K562 (cell line): ENCODE measurements around the gene TNNT3. TPM values are rescaled to one million over a fixed set of nuclear protein-coding genes. Genes with fewer than 3 reads are reported as not detected.

ENCODE experiments used
- ATAC-seq: fragments of 200-7000 bp; cut with Tn5 transposase; 3 replicates; pipeline ENCODE4 v1.9.1; 2020; ENCODE audit warnings: moderate library complexity
- BruUV-seq: library from RNA; stranded (reverse); fragments of 400-500 nt; replicated peaks from 2 replicates; lab custom pipeline; 2021; lab: Mats Ljungman, UMichigan
- CTCF ChIA-PET: fragments of 300-600 bp; formaldehyde crosslinking; extraction: SDS; loops from one replicate; lab custom pipeline; 2021; ENCODE audit warnings: low intra/inter-chr PET ratio; lab: Yijun Ruan, JAX
- POLR2A ChIA-PET: fragments of 300-600, 350-650 bp; sonication (Branson Sonifier 250); formaldehyde crosslinking; extraction: SDS; loops from one replicate; lab custom pipeline; 2021; ENCODE audit warnings: antibody characterized with exemption, inconsistent platforms; lab: Yijun Ruan, JAX
- DNase-seq, 4 experiments: peaks; one replicate each; pipeline versions ENCODE4 v3.0.0 to v3.0.0-alpha.2; 2011 to 2018; ENCODE audit warnings: low spot score in 3 of 4, mixed read lengths in 3 of 4; ENCODE audit errors: extremely low read depth in 1 of 4
- FAIRE-seq: peaks from 2 replicates; lab custom pipeline; 2011; peaks lifted over from hg19 to GRCh38; lab: Jason Lieb, UNC
- H2AFZ ChIP-seq: 2 replicates; pipeline ENCODE4 v1.6.0; 2011; ENCODE audit warnings: low read depth, low read length, control low read depth, inconsistent platforms
- H3K27ac ChIP-seq: fragments of 200-600 bp; 3 replicates; pipeline ENCODE4 v1.8.0; 2011; ENCODE audit warnings: low read depth, mild to moderate bottlenecking, control low read depth, inconsistent platforms, low read length, moderate library complexity, mixed read lengths; ENCODE audit errors: extremely low read depth
- H3K27me3 ChIP-seq, 2 experiments: fragments of 300-600 bp in 1 of 2; 2 replicates in 1 of 2; 3 replicates in 1 of 2; pipeline versions ENCODE4 v1.6.0 to v1.8.0; 2011; ENCODE audit warnings: inconsistent platforms in 2 of 2, low read length in 2 of 2, mild to moderate bottlenecking in 1 of 2, mixed read lengths in 1 of 2, moderate library complexity in 1 of 2; ENCODE audit not compliant: control insufficient read depth in 2 of 2, insufficient read depth in 2 of 2
- H3K36me3 ChIP-seq: fragments of 300-600 bp; 3 replicates; pipeline ENCODE4 v1.8.0; 2011; ENCODE audit warnings: mild to moderate bottlenecking, low read length, inconsistent platforms; ENCODE audit not compliant: control insufficient read depth, insufficient read depth
- H3K4me1 ChIP-seq, 2 experiments: fragments of 200-600 bp in 1 of 2; replicated peaks in 1 of 2; 2 replicates in 1 of 2; 3 replicates in 1 of 2; pipeline versions ENCODE4 v1.5.1 to v1.8.0; 2011; ENCODE audit warnings: inconsistent platforms in 2 of 2, low read length in 2 of 2, mild to moderate bottlenecking in 1 of 2, mixed read lengths in 1 of 2, moderate library complexity in 1 of 2; ENCODE audit not compliant: control insufficient read depth in 2 of 2, insufficient read depth in 2 of 2
- H3K4me2 ChIP-seq: 2 replicates; pipeline ENCODE4 v1.6.1; 2011; ENCODE audit warnings: low read length, control low read depth, inconsistent platforms, mixed read lengths; ENCODE audit not compliant: insufficient read depth
- H3K4me3 ChIP-seq: fragments of 200-600 bp; sonication (generic), shearing (Covaris generic); 2 replicates; pipeline ENCODE4 v1.5.1; 2016; ENCODE audit warnings: control low read depth, inconsistent platforms
- H3K79me2 ChIP-seq: fragments of 200-600 bp; 3 replicates; pipeline ENCODE4 v1.8.0; 2011; ENCODE audit warnings: low read length, inconsistent platforms; ENCODE audit not compliant: control insufficient read depth, insufficient read depth
- H3K9ac ChIP-seq, 2 experiments: 2 replicates each; pipeline versions ENCODE4 v1.6.0 to v1.6.1; 2011; ENCODE audit warnings: low read depth in 2 of 2, low read length in 2 of 2, control low read depth in 1 of 2, inconsistent platforms in 1 of 2, mild to moderate bottlenecking in 1 of 2, mixed read lengths in 1 of 2; ENCODE audit not compliant: insufficient read depth in 1 of 2
- H3K9me1 ChIP-seq: one replicate; pipeline ENCODE4 v1.6.0; 2011; ENCODE audit warnings: inconsistent platforms, mild to moderate bottlenecking, low read length, moderate library complexity; ENCODE audit not compliant: control insufficient read depth, insufficient read depth
- H3K9me3 ChIP-seq: replicated peaks from 2 replicates; pipeline ENCODE4 v1.5.1; 2011; ENCODE audit warnings: low read depth, low read length, inconsistent platforms; ENCODE audit not compliant: control insufficient read depth, insufficient read depth
- H4K20me1 ChIP-seq: replicated peaks from 2 replicates; pipeline ENCODE4 v1.6.1; 2011; ENCODE audit warnings: low read length, inconsistent platforms, mixed read lengths; ENCODE audit not compliant: control insufficient read depth, insufficient read depth
- ETV6 ChIP-seq, 3 experiments: fragments of 150-350 bp in 1 of 3; sonication (generic) in 1 of 3; formaldehyde crosslinking in 1 of 3; IDR thresholded peaks; 2 replicates each; pipeline versions ENCODE4 v1.6.1 to v1.8.0; 2014 to 2022; ENCODE audit warnings: borderline replicate concordance in 2 of 3, low read depth in 2 of 3, antibody characterized with exemption in 1 of 3, low read length in 1 of 3, mild to moderate bottlenecking in 1 of 3, missing genetic modification reagents in 1 of 3
- MAX ChIP-seq: sonication (generic); formaldehyde crosslinking; IDR thresholded peaks from 2 replicates; pipeline ENCODE4 v1.9.0; 2022; ENCODE audit warnings: mild to moderate bottlenecking, missing genetic modification reagents
- TOE1 ChIP-seq, 2 experiments: fragments of 450-650 bp in 1 of 2; sonication (generic) in 1 of 2; formaldehyde crosslinking in 1 of 2; IDR thresholded peaks; 2 replicates each; pipeline versions ENCODE4 v1.7.1 to v1.8.0; 2016 to 2022; ENCODE audit warnings: borderline replicate concordance in 2 of 2, mild to moderate bottlenecking in 2 of 2, antibody characterized with exemption in 1 of 2, inconsistent platforms in 1 of 2, low read depth in 1 of 2, missing genetic modification reagents in 1 of 2, moderate library complexity in 1 of 2
- WGBS: fragments of 100-300 bp; shearing (Covaris generic); methylation state at CpG from one replicate; pipeline ENCODE4 v1.1.6; 2016; ENCODE audit warnings: low coverage, mixed read lengths; ENCODE audit not compliant: insufficient coverage; ENCODE audit errors: missing lambda C conversion rate; 5-methylcytosine and 5-hydroxymethylcytosine counted together
- in situ Hi-C: fragments of 300-500 bp; cut with MboI; formaldehyde crosslinking; loops from 4 replicates; pipeline ENCODE4 v1.15.0; 2018; ENCODE audit warnings: inconsistent platforms, mixed read lengths
- intact Hi-C: fragments of 100-400 bp; cut with micrococcal nuclease; formaldehyde crosslinking; loops from 2 replicates; pipeline ENCODE4 v1.14.2; 2022
- polyA plus RNA-seq, 8 experiments: library from polyadenylated mRNA; depleted of rRNA in 4 of 8; stranded (reverse) in 5 of 8; unstranded in 3 of 8; fragments of >200 nt; fragmentation: Nextera tagmentation in 2 of 8; fragmentation: Illumina TruSeq in 1 of 8; extraction: Ambion mirVana in 2 of 8; extraction: Trizol in 1 of 8; gene quantifications; 2 replicates each; pipeline versions ENCODE4 v1.2.1 to v1.2.3, GENCODE V29; 2011 to 2014; ENCODE audit warnings: inconsistent platforms in 1 of 8, missing spikeins in 1 of 8
- total RNA-seq, 7 experiments: library from RNA; depleted of rRNA in 6 of 7; stranded (reverse); fragments of >200 nt in 6 of 7; fragmentation: Illumina TruSeq in 2 of 7; extraction: Trizol in 2 of 7; gene quantifications; 2 replicates each; pipeline versions ENCODE4 v1.2.1 to v1.2.3, GENCODE V29; 2011 to 2021; ENCODE audit warnings: low replicate concordance in 1 of 7

The TNNT3 gene
- total and polyA plus RNA-seq, 9 of the 15 experiments (the other 6 are each of a cell fraction or from before 2014, with no cell fraction given) = 0.10 TPM; not detected in 8

GRCh38 chr11:1877211-1878136 is 42.0 kb upstream of the TNNT3 start:
- intact Hi-C loops (loop anchor here (5.0 kb wide), 1 partner anchor 185 kb away; no protein-coding TSS in a partner anchor), in situ Hi-C loops (loop anchor here (10.0 kb wide), 1 partner anchor 127 kb away; no protein-coding TSS in a partner anchor)
- TF ChIP-seq MAX = peak; percentile 27; the same call in 1 of the 2 replicates
- no peak for TF ChIP-seq ETV6 (IDR thresholded peaks at IDR 0.05; ENCODE audit: borderline replicate concordance in 1 of 2, low read depth in 2 of 2, low read length in 1 of 2)
- no peak for TF ChIP-seq ETV6 (CRISPR knock-in tag; IDR thresholded peaks at IDR 0.05; ENCODE audit: borderline replicate concordance)
- no peak for TF ChIP-seq TOE1 (IDR thresholded peaks at IDR 0.05; ENCODE audit: borderline replicate concordance)
- TF ChIP-seq TOE1 (CRISPR knock-in tag; IDR thresholded peaks at IDR 0.05; ENCODE audit: borderline replicate concordance, low read depth) = no peak
- DNase-seq = no peak
- peaks cover 0 to 42% of the 10 kb centered on the region in 2 experiments; a peak in 2 of 5 replicates for H3K4me1 ChIP-seq
- H2AFZ ChIP-seq = no peak overlapping the region
- POLR2A ChIA-PET = no interaction called here
- BruUV-seq = no TSS peak
- no peak overlapping the region for H3K27ac ChIP-seq
- H3K79me2 ChIP-seq = no peaks in the 10 kb centered on the region
- H3K4me2 ChIP-seq = no peak overlapping the region
- H3K4me3 ChIP-seq = no peak overlapping the region
- no peaks in the 10 kb centered on the region for H3K9me3 ChIP-seq
- H3K27me3 ChIP-seq = peaks cover 3 to 56% of the 10 kb centered on the region in 2 experiments; a peak in 3 of 5 replicates
- CTCF ChIA-PET = interaction anchor here (1.2 kb wide), 1 partner anchor 123 kb away, joined by 4 read pairs; no protein-coding TSS in a partner anchor
- no peaks in the 10 kb centered on the region for H3K36me3 ChIP-seq
- H4K20me1 ChIP-seq = 0 out of 2 replicates have a peak, but pooled peaks cover 3% of the 10 kb centered on the region
- FAIRE-seq = no peak
- no peak for ATAC-seq
- no peaks in the 10 kb centered on the region for H3K9me1 ChIP-seq
- 16% methylated on average over 31 of the region's 33 CpGs for WGBS
- no peak overlapping the region for H3K9ac ChIP-seq
